ENCODE measurements around the gene KRTAP3-2. TPM values are rescaled to one million over a fixed set of nuclear protein-coding genes. Genes with fewer than 3 reads are reported as not detected.

The KRTAP3-2 gene
- total and polyA plus RNA-seq, 2 donors (not counting 1 experiment from before 2014, with no cell fraction given) = not detected

GRCh38 chr17:41013606-41014005 lies 13.9 kb upstream of the KRTAP3-2 start:
- no peaks in the 10 kb centered on the region for H3K9me3 Mint-ChIP-seq (ENCODE audit: insufficient read depth)
- Histone ChIP-seq H3K4me3 (ENCODE audit: control extremely low read depth in 1 of 5, extremely low read depth in 1 of 5, insufficient read depth in 1 of 5, low read depth in 2 of 5, low read length in 4 of 5) (no peak overlapping the region), H3K9ac (ENCODE audit: low read length) (no peak overlapping the region), H3K27me3 (replicated peaks in 1 of 4; ENCODE audit: control extremely low read depth in 1 of 4, control insufficient read depth in 3 of 4, insufficient read depth in 4 of 4, low read length in 3 of 4) (no peaks in the 10 kb centered on the region), H2AFZ (ENCODE audit: insufficient read depth, low read depth, low read length, poor library complexity, severe bottlenecking) (no peak overlapping the region), H4K20me1 (ENCODE audit: control insufficient read depth, insufficient read depth, low read length, poor library complexity, severe bottlenecking) (no peaks in the 10 kb centered on the region), H3K79me2 (ENCODE audit: control insufficient read depth, insufficient read depth, low read length) (no peaks in the 10 kb centered on the region), H3K27ac (ENCODE audit: low read length in 2 of 2) (no peak overlapping the region), H3K4me1 (ENCODE audit: control insufficient read depth in 2 of 2, insufficient read depth in 2 of 2, low read length in 2 of 2) (no peaks in the 10 kb centered on the region), H3K9me3 (ENCODE audit: control extremely low read depth in 1 of 3, control insufficient read depth in 2 of 3, insufficient read depth in 1 of 3, low read length in 2 of 3) (no peaks in the 10 kb centered on the region), H3K36me3 (replicated peaks in 1 of 2; ENCODE audit: control extremely low read depth in 1 of 2, control insufficient read depth in 1 of 2, extremely low read depth in 1 of 2, insufficient read depth in 2 of 2, low read length in 1 of 2) (no peaks in the 10 kb centered on the region), H3K4me2 (replicated peaks; ENCODE audit: low read depth, low read length, poor library complexity, severe bottlenecking) (no peak overlapping the region)
- H3K27ac Mint-ChIP-seq = no peak overlapping the region
- POLR2A ChIA-PET = no interaction called here
- H3K27me3 Mint-ChIP-seq = peaks cover 14% of the 10 kb centered on the region
- intact Hi-C loops (cut with micrococcal nuclease) = no loop called here
- H3K4me1 Mint-ChIP-seq = no peaks in the 10 kb centered on the region
- CTCF ChIA-PET = no interaction called here
- 83% methylated on average over 1 of the region's 1 CpG for WGBS (ENCODE audit: insufficient coverage)
- DNase-seq = no peak
- TF ChIP-seq EZH2 (IDR thresholded peaks at IDR 0.05; ENCODE audit: borderline replicate concordance, insufficient read depth, low read depth, low read length, poor library complexity, severe bottlenecking) = no peak
- no peak for ATAC-seq (ENCODE audit: low read depth)
- no peak overlapping the region for H3K4me3 Mint-ChIP-seq

DNA sequence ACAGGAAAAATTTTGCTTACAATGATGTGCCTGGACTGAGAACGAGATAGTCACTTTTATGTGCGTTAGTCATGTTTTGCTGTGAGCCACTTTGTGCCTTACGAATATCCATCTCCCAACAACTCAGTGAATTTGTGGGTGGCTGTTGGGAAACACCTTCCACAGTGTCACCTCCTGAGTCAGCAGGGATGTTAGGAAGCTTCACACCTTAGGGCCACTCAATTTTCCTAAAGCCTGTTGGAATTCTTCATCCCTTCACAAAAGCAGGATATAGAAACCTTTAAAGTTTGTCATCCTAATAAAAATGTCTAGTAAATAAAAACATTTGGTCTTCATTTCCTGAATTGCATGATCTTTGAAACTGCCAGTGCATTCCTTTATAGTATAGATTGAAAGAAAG lies 13.5 kb upstream of the KRTAP3-2 start:
- ATAC-seq (ENCODE audit: low read depth) (no peak), DNase-seq (no peak)
- Mint-ChIP-seq H3K27ac (no peak overlapping the region), H3K9me3 (ENCODE audit: insufficient read depth) (no peaks in the 10 kb centered on the region), H3K27me3 (peaks cover 14% of the 10 kb centered on the region), H3K4me1 (no peaks in the 10 kb centered on the region), H3K4me3 (no peak overlapping the region)
- no peaks in the 10 kb centered on the region for H3K9me3 ChIP-seq (ENCODE audit: control extremely low read depth in 1 of 3, control insufficient read depth in 2 of 3, insufficient read depth in 1 of 3, low read length in 2 of 3)
- H3K4me3 ChIP-seq (ENCODE audit: control extremely low read depth in 1 of 5, extremely low read depth in 1 of 5, insufficient read depth in 1 of 5, low read depth in 2 of 5, low read length in 4 of 5) = no peak overlapping the region
- no peak for TF ChIP-seq EZH2 (IDR thresholded peaks at IDR 0.05; ENCODE audit: borderline replicate concordance, insufficient read depth, low read depth, low read length, poor library complexity, severe bottlenecking)
- TF ChIP-seq, protein P1, sequence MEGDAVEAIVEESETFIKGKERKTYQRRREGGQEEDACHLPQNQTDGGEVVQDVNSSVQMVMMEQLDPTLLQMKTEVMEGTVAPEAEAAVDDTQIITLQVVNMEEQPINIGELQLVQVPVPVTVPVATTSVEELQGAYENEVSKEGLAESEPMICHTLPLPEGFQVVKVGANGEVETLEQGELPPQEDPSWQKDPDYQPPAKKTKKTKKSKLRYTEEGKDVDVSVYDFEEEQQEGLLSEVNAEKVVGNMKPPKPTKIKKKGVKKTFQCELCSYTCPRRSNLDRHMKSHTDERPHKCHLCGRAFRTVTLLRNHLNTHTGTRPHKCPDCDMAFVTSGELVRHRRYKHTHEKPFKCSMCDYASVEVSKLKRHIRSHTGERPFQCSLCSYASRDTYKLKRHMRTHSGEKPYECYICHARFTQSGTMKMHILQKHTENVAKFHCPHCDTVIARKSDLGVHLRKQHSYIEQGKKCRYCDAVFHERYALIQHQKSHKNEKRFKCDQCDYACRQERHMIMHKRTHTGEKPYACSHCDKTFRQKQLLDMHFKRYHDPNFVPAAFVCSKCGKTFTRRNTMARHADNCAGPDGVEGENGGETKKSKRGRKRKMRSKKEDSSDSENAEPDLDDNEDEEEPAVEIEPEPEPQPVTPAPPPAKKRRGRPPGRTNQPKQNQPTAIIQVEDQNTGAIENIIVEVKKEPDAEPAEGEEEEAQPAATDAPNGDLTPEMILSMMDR (IDR thresholded peaks at IDR 0.05) = no peak
- no peaks in the 10 kb centered on the region for H3K36me3 ChIP-seq (replicated peaks in 1 of 2; ENCODE audit: control extremely low read depth in 1 of 2, control insufficient read depth in 1 of 2, extremely low read depth in 1 of 2, insufficient read depth in 2 of 2, low read length in 1 of 2)
- H3K4me1 ChIP-seq (ENCODE audit: control insufficient read depth in 2 of 2, insufficient read depth in 2 of 2, low read length in 2 of 2) = no peaks in the 10 kb centered on the region
- intact Hi-C loops (cut with micrococcal nuclease) = no loop called here
- CTCF ChIA-PET = no interaction called here
- POLR2A ChIA-PET = no interaction called here
- H3K79me2 ChIP-seq (ENCODE audit: control insufficient read depth, insufficient read depth, low read length) = no peaks in the 10 kb centered on the region
- H3K4me2 ChIP-seq (replicated peaks; ENCODE audit: low read depth, low read length, poor library complexity, severe bottlenecking) = no peak overlapping the region
- H3K27me3 ChIP-seq (replicated peaks in 1 of 4; ENCODE audit: control extremely low read depth in 1 of 4, control insufficient read depth in 3 of 4, insufficient read depth in 4 of 4, low read length in 3 of 4) = no peaks in the 10 kb centered on the region
- no peak overlapping the region for H3K27ac ChIP-seq (ENCODE audit: low read length in 2 of 2)
- no CpG with 5 or more reads among the region's 3 CpGs for WGBS (ENCODE audit: insufficient coverage)
- H4K20me1 ChIP-seq (ENCODE audit: control insufficient read depth, insufficient read depth, low read length, poor library complexity, severe bottlenecking) = no peaks in the 10 kb centered on the region
- H3K9ac ChIP-seq (ENCODE audit: low read length) = no peak overlapping the region
- no peak overlapping the region for H2AFZ ChIP-seq (ENCODE audit: insufficient read depth, low read depth, low read length, poor library complexity, severe bottlenecking)

Data from B cell (primary cell).